Astrocyte (in vitro differentiated cells and primary cell): Measurements from ENCODE around the gene NEK2. TPM values are rescaled to one million over a fixed set of nuclear protein-coding genes. Genes with fewer than 3 reads are reported as not detected.

Source experiments
- DNase-seq: peaks from one replicate; pipeline ENCODE4 v3.0.0-alpha.2; 2010; ENCODE audit warnings: low read depth
- FAIRE-seq: peaks from 2 replicates; lab custom pipeline; 2011; peaks lifted over from hg19 to GRCh38; lab: Jason Lieb, UNC
- H2AFZ ChIP-seq: 2 replicates; pipeline ENCODE4 v1.6.0; 2012; ENCODE audit warnings: low read depth, low read length, inconsistent platforms
- H3K27ac ChIP-seq: 2 replicates; pipeline ENCODE4 v1.5.1; 2011; ENCODE audit warnings: low read depth, low read length, inconsistent platforms
- H3K27me3 ChIP-seq: 2 replicates; pipeline ENCODE4 v1.6.0; 2011; ENCODE audit warnings: low read length, inconsistent platforms; ENCODE audit not compliant: insufficient read depth
- H3K36me3 ChIP-seq: 2 replicates; pipeline ENCODE4 v1.5.1; 2011; ENCODE audit warnings: low read length, inconsistent platforms; ENCODE audit not compliant: insufficient read depth
- H3K4me1 ChIP-seq: 2 replicates; pipeline ENCODE4 v1.5.1; 2011; ENCODE audit warnings: low read length, inconsistent platforms; ENCODE audit not compliant: insufficient read depth
- H3K4me2 ChIP-seq: 2 replicates; pipeline ENCODE4 v1.6.0; 2012; ENCODE audit warnings: low read length, inconsistent platforms
- H3K4me3 ChIP-seq: 2 replicates; pipeline ENCODE4 v1.5.1; 2011; ENCODE audit warnings: low read depth, mild to moderate bottlenecking, low read length, inconsistent platforms; ENCODE audit not compliant: insufficient read depth
- H3K79me2 ChIP-seq: 2 replicates; pipeline ENCODE4 v1.6.0; 2012; ENCODE audit warnings: mild to moderate bottlenecking, low read length, inconsistent platforms; ENCODE audit not compliant: insufficient read depth
- H3K9ac ChIP-seq: 2 replicates; pipeline ENCODE4 v1.6.0; 2012; ENCODE audit warnings: mild to moderate bottlenecking, low read length, inconsistent platforms
- H3K9me3 ChIP-seq: 2 replicates; pipeline ENCODE4 v1.5.1; 2012; ENCODE audit warnings: low read depth, mild to moderate bottlenecking, low read length, inconsistent platforms; ENCODE audit not compliant: insufficient read depth
- H4K20me1 ChIP-seq: 2 replicates; pipeline ENCODE4 v1.6.0; 2012; ENCODE audit warnings: low read length, inconsistent platforms; ENCODE audit not compliant: insufficient read depth
- H3K27ac Mint-ChIP-seq: one replicate; pipeline ENCODE4 v1.8.0; 2021; ENCODE audit warnings: mild to moderate bottlenecking, mixed read lengths; ENCODE audit not compliant: unreplicated experiment
- H3K27me3 Mint-ChIP-seq: one replicate; pipeline ENCODE4 v1.8.0; 2021; ENCODE audit warnings: low read depth, mixed read lengths; ENCODE audit not compliant: unreplicated experiment
- H3K36me3 Mint-ChIP-seq: one replicate; pipeline ENCODE4 v1.8.0; 2021; ENCODE audit warnings: low read depth, mixed read lengths; ENCODE audit not compliant: unreplicated experiment
- H3K4me1 Mint-ChIP-seq: one replicate; pipeline ENCODE4 v1.8.0; 2021; ENCODE audit warnings: low read depth, mixed read lengths; ENCODE audit not compliant: unreplicated experiment
- H3K4me3 Mint-ChIP-seq: one replicate; pipeline ENCODE4 v1.8.0; 2021; ENCODE audit warnings: mild to moderate bottlenecking, moderate library complexity, mixed read lengths; ENCODE audit not compliant: unreplicated experiment
- H3K9me3 Mint-ChIP-seq: one replicate; pipeline ENCODE4 v1.8.0; 2021; ENCODE audit warnings: mild to moderate bottlenecking, mixed read lengths; ENCODE audit not compliant: unreplicated experiment
- CTCF ChIP-seq: IDR thresholded peaks from 2 replicates; pipeline ENCODE4 v1.5.1; 2011; ENCODE audit warnings: low read depth, mild to moderate bottlenecking, inconsistent platforms, low read length, moderate library complexity; ENCODE audit not compliant: insufficient read depth
- EZH2 ChIP-seq: IDR thresholded peaks from 2 replicates; pipeline ENCODE4 v1.6.1; 2012; ENCODE audit warnings: mild to moderate bottlenecking, low read length, inconsistent platforms; ENCODE audit not compliant: insufficient read depth
- total RNA-seq: library from RNA; stranded (reverse); gene quantifications from 2 replicates; pipeline ENCODE4 v1.2.1, GENCODE V29; 2021

Gene NEK2
- total RNA-seq, 1 donor from 2014 or later = 1.6 TPM

DNA sequence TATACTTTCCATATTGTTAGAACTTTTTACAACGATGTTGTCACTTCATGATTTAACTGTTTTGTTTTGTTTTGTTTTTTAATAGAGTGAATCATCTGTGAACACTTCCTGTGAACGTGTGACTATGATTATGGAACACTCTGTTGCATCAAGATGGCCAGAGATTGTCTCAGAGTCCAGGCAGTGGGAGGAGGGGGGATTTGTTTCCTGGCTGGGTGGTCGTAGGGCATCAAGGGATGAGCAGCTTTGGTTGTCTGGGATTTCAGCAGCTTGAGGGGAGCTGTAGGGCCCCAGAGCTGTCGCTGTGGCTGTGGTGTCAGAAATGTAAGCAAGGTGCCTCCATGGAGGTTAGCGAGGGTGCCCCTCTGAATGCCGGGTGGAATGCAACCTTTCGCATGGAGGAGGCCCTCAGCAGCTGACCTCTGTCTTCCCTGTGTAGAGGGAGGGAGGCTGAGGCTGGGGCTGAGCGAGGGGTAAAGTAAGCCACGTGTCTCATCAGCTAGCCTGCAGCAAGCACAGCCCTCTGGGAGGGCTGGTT is 21.4 kb downstream of the NEK2 start:
- H3K9me3 ChIP-seq = no peaks in the 10 kb centered on the region
- peaks cover 4% of the 10 kb centered on the region for H3K36me3 Mint-ChIP-seq
- no peaks in the 10 kb centered on the region for H3K9me3 Mint-ChIP-seq
- H3K27me3 Mint-ChIP-seq = peaks cover 7% of the 10 kb centered on the region
- no peak overlapping the region for H3K27ac ChIP-seq
- no peak overlapping the region for H3K9ac ChIP-seq
- H3K79me2 ChIP-seq = no peaks in the 10 kb centered on the region
- no peak for TF ChIP-seq CTCF
- no peak for TF ChIP-seq EZH2
- H3K4me1 Mint-ChIP-seq = peaks cover 11% of the 10 kb centered on the region
- H3K4me2 ChIP-seq = peak overlapping the region; percentile 12
- H3K4me3 ChIP-seq = no peak overlapping the region
- H3K27me3 ChIP-seq = no peaks in the 10 kb centered on the region
- peaks cover 11% of the 10 kb centered on the region for H3K4me1 ChIP-seq
- peak overlapping the region; percentile 3 for H3K27ac Mint-ChIP-seq
- no peak for FAIRE-seq
- peak overlapping the region; percentile 28 for H2AFZ ChIP-seq
- no peak for DNase-seq
- no peaks in the 10 kb centered on the region for H4K20me1 ChIP-seq
- H3K4me3 Mint-ChIP-seq = no peak overlapping the region
- H3K36me3 ChIP-seq = no peaks in the 10 kb centered on the region

- H3K79me2 ChIP-seq = no peaks in the 10 kb centered on the region
- no peaks in the 10 kb centered on the region for H3K27me3 ChIP-seq
- H3K4me3 ChIP-seq = no peak overlapping the region
- no peak overlapping the region for H3K27ac ChIP-seq
- Mint-ChIP-seq H3K9me3 (no peaks in the 10 kb centered on the region), H3K27ac (no peak overlapping the region), H3K36me3 (peaks cover 4% of the 10 kb centered on the region), H3K27me3 (peaks cover 7% of the 10 kb centered on the region), H3K4me3 (no peak overlapping the region), H3K4me1 (peaks cover 13% of the 10 kb centered on the region)
- no peak overlapping the region for H2AFZ ChIP-seq
- DNase-seq = no peak
- no peaks in the 10 kb centered on the region for H4K20me1 ChIP-seq
- TF ChIP-seq CTCF (no peak), EZH2 (no peak)
- H3K4me1 ChIP-seq = peaks cover 16% of the 10 kb centered on the region
- H3K9ac ChIP-seq = no peak overlapping the region
- H3K9me3 ChIP-seq = no peaks in the 10 kb centered on the region
- no peak overlapping the region for H3K4me2 ChIP-seq
- no peak for FAIRE-seq
- no peaks in the 10 kb centered on the region for H3K36me3 ChIP-seq
Observed at GRCh38 chr1:211653293-211653692, 22.1 kb downstream of the NEK2 start.

DNA sequence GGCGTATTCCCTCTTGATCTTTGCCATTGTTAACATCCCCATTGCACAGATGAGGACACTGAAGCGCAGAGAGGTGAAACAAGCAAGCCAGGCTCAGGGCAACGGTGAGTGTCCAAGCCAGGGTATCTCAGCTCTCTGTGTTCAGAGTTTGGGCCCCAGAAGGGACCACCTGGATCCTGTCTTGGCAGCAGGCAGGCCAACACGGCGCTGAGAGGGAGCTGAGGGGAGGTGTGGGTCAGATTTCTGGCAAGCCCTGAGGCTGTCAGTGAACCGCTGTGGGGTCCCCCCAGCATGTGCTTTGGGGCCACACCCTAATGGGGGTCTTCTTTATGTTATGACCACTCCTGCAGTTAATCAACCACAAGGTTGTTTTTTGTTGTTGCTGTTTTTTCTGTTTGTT is 23.1 kb downstream of the NEK2 start:
- no peak for DNase-seq
- no peaks in the 10 kb centered on the region for H3K27me3 ChIP-seq
- H3K27ac Mint-ChIP-seq = no peak overlapping the region
- no peaks in the 10 kb centered on the region for H3K9me3 ChIP-seq
- FAIRE-seq = no peak
- TF ChIP-seq CTCF (no peak), EZH2 (no peak)
- peaks cover 4% of the 10 kb centered on the region for H3K36me3 Mint-ChIP-seq
- no peak overlapping the region for H2AFZ ChIP-seq
- peaks cover 7% of the 10 kb centered on the region for H3K27me3 Mint-ChIP-seq
- no peaks in the 10 kb centered on the region for H3K9me3 Mint-ChIP-seq
- H3K4me3 ChIP-seq = no peak overlapping the region
- H3K36me3 ChIP-seq = no peaks in the 10 kb centered on the region
- H3K4me2 ChIP-seq = no peak overlapping the region
- H3K4me3 Mint-ChIP-seq = no peak overlapping the region
- no peaks in the 10 kb centered on the region for H3K79me2 ChIP-seq
- no peak overlapping the region for H3K9ac ChIP-seq
- no peaks in the 10 kb centered on the region for H4K20me1 ChIP-seq
- peaks cover 18% of the 10 kb centered on the region for H3K4me1 Mint-ChIP-seq
- peaks cover 16% of the 10 kb centered on the region for H3K4me1 ChIP-seq
- H3K27ac ChIP-seq = no peak overlapping the region
